Omental fat pad (tissue), 4 donors: ENCODE measurements around the gene PLCH1. TPM values are rescaled to one million over a fixed set of nuclear protein-coding genes. Genes with fewer than 3 reads are reported as not detected.

Source experiments
- ATAC-seq: fragments of 150-250 bp; one replicate; pipeline ENCODE4 v1.9.1; 2016; ENCODE audit warnings: mild to moderate bottlenecking, moderate library complexity; ENCODE audit not compliant: low FRiP score
- DNase-seq: peaks from one replicate; pipeline ENCODE4 v3.0.0-alpha.2; 2019; ENCODE audit warnings: low spot score
- total RNA-seq, 4 donors: library from RNA; depleted of rRNA; stranded (reverse); fragments of >200 nt; gene quantifications; one replicate each; pipeline ENCODE4 v1.1.0, GENCODE V29; 2016
- TF ChIP-seq, protein P1 (sequence below), 3 donors: fragments of 450-650 bp; IDR thresholded peaks; one replicate each; pipeline ENCODE4 v1.5.1; 2016 to 2017; ENCODE audit warnings: antibody characterized with exemption in 3 of 3, mild to moderate bottlenecking in 3 of 3, moderate library complexity in 2 of 3

The PLCH1 gene
- total RNA-seq, 4 donors from 2014 or later, result 0.12 to 3.2 (median 0.23) TPM

DNA sequence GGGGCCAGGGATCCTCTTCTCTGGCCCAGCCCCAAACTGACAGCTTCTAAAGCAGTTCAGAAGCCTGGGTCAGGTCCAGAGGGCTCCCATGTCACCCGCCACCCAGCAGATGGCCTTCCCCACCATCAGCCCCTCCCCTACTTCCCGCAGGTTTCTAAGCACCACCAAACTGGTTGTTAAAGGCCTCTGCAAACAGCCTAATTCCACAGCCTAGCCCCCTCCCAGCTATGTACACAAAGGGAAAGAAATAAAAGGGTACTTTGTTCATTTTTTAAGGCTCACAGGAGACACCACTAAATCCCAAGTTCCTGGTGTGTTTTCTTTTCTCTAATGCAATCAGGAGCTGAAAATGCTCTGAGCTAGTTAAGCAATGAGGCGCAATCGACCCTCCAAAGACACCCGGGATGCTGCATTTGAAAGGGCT, 30.6 kb downstream of the PLCH1 start:
- DNase-seq (no peak), ATAC-seq (no peak)
- TF ChIP-seq, protein P1, sequence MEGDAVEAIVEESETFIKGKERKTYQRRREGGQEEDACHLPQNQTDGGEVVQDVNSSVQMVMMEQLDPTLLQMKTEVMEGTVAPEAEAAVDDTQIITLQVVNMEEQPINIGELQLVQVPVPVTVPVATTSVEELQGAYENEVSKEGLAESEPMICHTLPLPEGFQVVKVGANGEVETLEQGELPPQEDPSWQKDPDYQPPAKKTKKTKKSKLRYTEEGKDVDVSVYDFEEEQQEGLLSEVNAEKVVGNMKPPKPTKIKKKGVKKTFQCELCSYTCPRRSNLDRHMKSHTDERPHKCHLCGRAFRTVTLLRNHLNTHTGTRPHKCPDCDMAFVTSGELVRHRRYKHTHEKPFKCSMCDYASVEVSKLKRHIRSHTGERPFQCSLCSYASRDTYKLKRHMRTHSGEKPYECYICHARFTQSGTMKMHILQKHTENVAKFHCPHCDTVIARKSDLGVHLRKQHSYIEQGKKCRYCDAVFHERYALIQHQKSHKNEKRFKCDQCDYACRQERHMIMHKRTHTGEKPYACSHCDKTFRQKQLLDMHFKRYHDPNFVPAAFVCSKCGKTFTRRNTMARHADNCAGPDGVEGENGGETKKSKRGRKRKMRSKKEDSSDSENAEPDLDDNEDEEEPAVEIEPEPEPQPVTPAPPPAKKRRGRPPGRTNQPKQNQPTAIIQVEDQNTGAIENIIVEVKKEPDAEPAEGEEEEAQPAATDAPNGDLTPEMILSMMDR (IDR thresholded peaks at IDR 0.05), result no peak

GRCh38 chr3:155712008-155712407, 32.9 kb downstream of the PLCH1 start:
- TF ChIP-seq, protein P1 (IDR thresholded peaks at IDR 0.05), result no peak
- no peak for ATAC-seq
- DNase-seq, result no peak

- ATAC-seq, result no peak
- TF ChIP-seq, protein P1 (IDR thresholded peaks at IDR 0.05), result no peak
- no peak for DNase-seq
Observed at GRCh38 chr3:155704771-155705559, 39.9 kb downstream of the PLCH1 start.

- ATAC-seq (no peak), DNase-seq (no peak)
- TF ChIP-seq, protein P1 (IDR thresholded peaks at IDR 0.05), result no peak
Observed at GRCh38 chr3:155704061-155704460, 40.8 kb downstream of the PLCH1 start.

DNA sequence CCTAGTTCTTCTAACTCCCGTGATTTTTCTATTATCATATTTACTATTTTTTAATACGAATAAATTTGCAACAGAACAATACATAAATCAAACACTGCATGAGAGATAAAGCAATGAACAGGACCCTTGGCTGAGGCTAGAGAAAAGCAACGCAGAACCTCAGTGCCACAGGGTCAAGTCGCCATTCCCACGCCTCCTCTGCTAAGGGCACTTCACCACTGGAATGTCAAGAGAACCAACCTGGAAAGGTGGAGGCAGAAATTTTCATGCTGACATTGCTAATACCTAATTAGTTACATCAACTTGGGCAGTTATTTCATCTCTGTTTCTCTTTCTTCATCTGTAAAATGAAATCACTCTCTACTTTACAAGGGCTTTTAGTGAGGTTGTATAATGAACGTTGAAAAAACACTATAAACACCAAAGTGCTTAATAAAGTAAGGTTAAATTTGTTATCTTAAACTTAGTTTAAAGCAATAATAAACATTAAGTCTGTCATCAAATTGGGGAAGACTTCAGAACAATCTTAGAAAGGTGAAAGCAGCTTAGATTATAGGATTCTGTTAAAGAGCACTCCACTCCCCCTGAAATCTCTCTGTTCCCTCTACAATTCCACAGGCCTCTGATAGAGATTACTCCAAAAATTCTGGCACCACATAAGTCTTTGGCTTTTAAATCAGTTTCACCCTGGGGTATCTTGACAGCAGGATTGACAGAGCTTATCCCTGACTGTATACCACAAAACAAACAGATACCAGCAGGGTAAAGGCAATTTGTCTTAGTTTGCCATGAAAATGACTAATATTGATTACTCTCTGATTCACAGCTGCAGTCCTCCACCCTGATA, 41.9 kb downstream of the PLCH1 start:
- DNase-seq (no peak), ATAC-seq (no peak)
- TF ChIP-seq, protein P1 (IDR thresholded peaks at IDR 0.05), result no peak

DNA sequence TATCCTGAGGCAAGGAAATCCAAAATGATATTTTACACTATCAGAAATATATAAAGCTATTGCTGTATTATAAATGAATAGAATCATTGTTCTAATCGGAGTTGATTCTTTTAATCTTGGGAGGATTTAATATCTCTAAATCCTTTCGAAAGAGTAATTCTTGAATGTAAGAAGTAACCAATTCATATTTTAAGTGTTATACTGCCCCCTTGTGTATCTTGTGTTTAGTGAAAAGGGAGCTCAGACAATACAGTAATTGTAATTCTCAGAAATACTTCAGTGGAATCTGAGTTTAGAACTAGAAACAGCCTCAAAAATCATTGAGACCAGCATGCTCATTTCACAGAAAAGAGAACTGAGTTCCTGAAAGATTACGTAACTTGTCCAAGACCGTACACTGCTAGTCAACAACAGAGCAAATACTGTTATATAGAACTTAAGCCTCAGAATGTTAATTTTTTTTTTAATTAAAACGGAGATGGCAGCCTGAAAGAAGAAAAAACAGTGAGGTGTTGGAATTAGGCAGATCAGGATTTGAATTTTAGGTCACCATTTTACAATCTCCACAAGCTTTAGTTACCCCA, 42.9 kb downstream of the PLCH1 start:
- DNase-seq (no peak), ATAC-seq (peak; percentile 44)
- TF ChIP-seq, protein P1 (IDR thresholded peaks at IDR 0.05), result peak in 1 of 3 donors; percentile 36
